Liver (tissue), 9 donors: Measurements from ENCODE around the gene DPP9. TPM values are rescaled to one million over a fixed set of nuclear protein-coding genes. Genes with fewer than 3 reads are reported as not detected.

Experiments
- DNase-seq: peaks from one replicate; pipeline ENCODE4 v3.0.0-alpha.2; 2017; ENCODE audit warnings: low spot score
- H3K27ac ChIP-seq, 2 donors: one replicate each; pipeline ENCODE4 v1.7.0; 2013; ENCODE audit warnings: inconsistent platforms in 2 of 2, low read length in 2 of 2, control low read depth in 1 of 2, low read depth in 1 of 2, mild to moderate bottlenecking in 1 of 2
- H3K27me3 ChIP-seq, 4 donors: one replicate each; pipeline versions ENCODE4 v1.6.1 to v1.7.0; 2013; ENCODE audit warnings: low read length in 3 of 4, inconsistent platforms in 1 of 4, mild to moderate bottlenecking in 1 of 4, moderate library complexity in 1 of 4; ENCODE audit not compliant: control insufficient read depth in 4 of 4, insufficient read depth in 4 of 4
- H3K36me3 ChIP-seq, 4 donors: one replicate each; pipeline versions ENCODE4 v1.6.1 to v1.7.0; 2013; ENCODE audit warnings: low read length in 3 of 4, mild to moderate bottlenecking in 3 of 4, low read depth in 1 of 4, moderate library complexity in 1 of 4; ENCODE audit not compliant: control insufficient read depth in 4 of 4, insufficient read depth in 3 of 4
- H3K4me1 ChIP-seq, 4 donors: one replicate each; pipeline versions ENCODE4 v1.6.1 to v1.7.0; 2013; ENCODE audit warnings: low read length in 3 of 4, mild to moderate bottlenecking in 3 of 4, moderate library complexity in 1 of 4; ENCODE audit not compliant: control insufficient read depth in 4 of 4, insufficient read depth in 4 of 4
- H3K4me3 ChIP-seq, 3 donors: one replicate each; pipeline versions ENCODE4 v1.6.1 to v1.7.0; 2013; ENCODE audit warnings: low read length in 3 of 3, control low read depth in 1 of 3, low read depth in 1 of 3, mild to moderate bottlenecking in 1 of 3
- H3K9ac ChIP-seq, 2 donors: one replicate each; pipeline ENCODE4 v1.7.0; 2013; ENCODE audit warnings: low read length in 2 of 2, mild to moderate bottlenecking in 2 of 2, moderate library complexity in 2 of 2, control low read depth in 1 of 2, low read depth in 1 of 2
- H3K9me3 ChIP-seq, 4 donors: one replicate each; pipeline versions ENCODE4 v1.6.1 to v1.7.0; 2013; ENCODE audit warnings: low read length in 3 of 4; ENCODE audit not compliant: control insufficient read depth in 4 of 4
- EGR1 ChIP-seq, 2 donors: IDR thresholded peaks; 2 replicates each; pipeline ENCODE4 v1.6.1; 2016 to 2018; ENCODE audit warnings: antibody characterized with exemption in 2 of 2, low read depth in 2 of 2
- FOXA1 ChIP-seq: IDR thresholded peaks from 2 replicates; pipeline ENCODE4 v1.6.1; 2016; ENCODE audit warnings: antibody characterized with exemption
- FOXA2 ChIP-seq: IDR thresholded peaks from 2 replicates; pipeline ENCODE4 v1.6.1; 2016; ENCODE audit warnings: antibody characterized with exemption
- GABPA ChIP-seq, 2 donors: IDR thresholded peaks in 1 of 2; conservative IDR thresholded peaks in 1 of 2; 2 replicates each; pipeline ENCODE4 v1.6.1; 2016; ENCODE audit warnings: antibody characterized with exemption in 2 of 2, mild to moderate bottlenecking in 1 of 2, moderate library complexity in 1 of 2
- HNF4A ChIP-seq, 2 donors: conservative IDR thresholded peaks; 2 replicates each; pipeline ENCODE4 v1.6.1; 2016; ENCODE audit warnings: antibody characterized with exemption in 2 of 2, mild to moderate bottlenecking in 2 of 2
- HNF4G ChIP-seq: IDR thresholded peaks from 2 replicates; pipeline ENCODE4 v1.6.1; 2016; ENCODE audit warnings: antibody characterized with exemption
- JUND ChIP-seq, 2 donors: IDR thresholded peaks; 2 replicates each; pipeline ENCODE4 v1.6.1; 2016; ENCODE audit warnings: antibody characterized with exemption in 2 of 2
- NR2F2 ChIP-seq: IDR thresholded peaks from 2 replicates; pipeline ENCODE4 v1.6.1; 2016; ENCODE audit warnings: antibody characterized with exemption
- RAD21 ChIP-seq, 2 donors: IDR thresholded peaks; 2 replicates each; pipeline ENCODE4 v1.6.1; 2016; ENCODE audit warnings: antibody characterized with exemption in 2 of 2, mild to moderate bottlenecking in 2 of 2
- RXRA ChIP-seq, 2 donors: IDR thresholded peaks; 2 replicates each; pipeline ENCODE4 v1.6.1; 2017 to 2018; ENCODE audit warnings: antibody characterized with exemption in 2 of 2, mild to moderate bottlenecking in 1 of 2
- SP1 ChIP-seq: IDR thresholded peaks from 2 replicates; pipeline ENCODE4 v1.6.1; 2018; ENCODE audit warnings: antibody characterized with exemption, mild to moderate bottlenecking
- TAF1 ChIP-seq: conservative IDR thresholded peaks from 2 replicates; pipeline ENCODE4 v1.6.1; 2016; ENCODE audit warnings: antibody characterized with exemption, mild to moderate bottlenecking
- YY1 ChIP-seq: IDR thresholded peaks from 2 replicates; pipeline ENCODE4 v1.6.1; 2016; ENCODE audit warnings: antibody characterized with exemption, mild to moderate bottlenecking
- WGBS: extraction: QIAGEN DNeasy Blood & Tissue Kit; methylation state at CpG from one replicate; pipeline ENCODE4 v1.1.7; 2013; 5-methylcytosine and 5-hydroxymethylcytosine counted together
- polyA plus RNA-seq, 2 donors: library from polyadenylated mRNA; stranded (reverse) in 1 of 2; unstranded in 1 of 2; fragments of 200-250 nt in 1 of 2; fragments of >200 nt in 1 of 2; fragmentation: Nextera tagmentation in 1 of 2; extraction: Ambion mirVana in 1 of 2; gene quantifications; one replicate each; pipeline versions ENCODE4 v1.2.1 to v1.2.3, GENCODE V29; 2013 to 2015
- total RNA-seq, 2 donors: library from RNA; depleted of rRNA; stranded (reverse); fragments of >200 nt; gene quantifications; one replicate each; pipeline ENCODE4 v1.2.3, GENCODE V29; 2014
- TF ChIP-seq, protein P1 (sequence below): IDR thresholded peaks from 2 replicates; pipeline ENCODE4 v1.6.1; 2016; ENCODE audit warnings: antibody characterized with exemption
- TF ChIP-seq, protein P2 (sequence below): IDR thresholded peaks from 2 replicates; pipeline ENCODE4 v1.6.1; 2016; ENCODE audit warnings: antibody characterized with exemption
- donor health status: healthy.
- donor health status: healthy.
- donor health status: healthy.
- donor health status: healthy.
- donor health status: healthy.

DPP9 gene
- total and polyA plus RNA-seq, 4 donors, result 20.5 to 74.5 (median 40.3) TPM

GRCh38 chr19:4641132-4641531 lies 82.5 kb downstream of the DPP9 start:
- Histone ChIP-seq H3K27me3 (no peaks in the 10 kb centered on the region), H3K4me1 (peaks cover 4 to 28% (median 25%) of the 10 kb centered on the region in 4 donors), H3K36me3 (peaks cover 0 to 2% (median 0%) of the 10 kb centered on the region in 4 donors), H3K9me3 (no peaks in the 10 kb centered on the region), H3K27ac (peak overlapping the region; percentile 9 to 76), H3K4me3 (peak overlapping the region in 2 of 3 donors; percentile 83 to 92), H3K9ac (peak overlapping the region in 1 of 2 donors; percentile 63)
- 59% methylated on average over 14 of the region's 14 CpGs for WGBS
- TF ChIP-seq GABPA (IDR thresholded peaks at IDR 0.05 in 1 of 2, conservative IDR thresholded peaks at IDR 0.05 in 1 of 2) (no peak), EGR1 (IDR thresholded peaks at IDR 0.05; ENCODE audit: low read depth in 2 of 2) (no peak), SP1 (no peak), FOXA1 (no peak), YY1 (no peak)
- TF ChIP-seq, protein P1, sequence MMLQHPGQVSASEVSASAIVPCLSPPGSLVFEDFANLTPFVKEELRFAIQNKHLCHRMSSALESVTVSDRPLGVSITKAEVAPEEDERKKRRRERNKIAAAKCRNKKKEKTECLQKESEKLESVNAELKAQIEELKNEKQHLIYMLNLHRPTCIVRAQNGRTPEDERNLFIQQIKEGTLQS, result no peak
- DNase-seq, result no peak

- peaks cover 4 to 31% (median 28%) of the 10 kb centered on the region in 4 donors for H3K4me1 ChIP-seq
- 26% methylated on average over 17 of the region's 17 CpGs for whole genome bisulfite sequencing
- H3K4me3 ChIP-seq, result peak overlapping the region; percentile 83 to 92 (median 87)
- H3K9ac ChIP-seq, result peak overlapping the region; percentile 63 to 69
- H3K27ac ChIP-seq, result peak overlapping the region; percentile 76 to 83
- TF ChIP-seq RAD21 (IDR thresholded peaks at IDR 0.05) (no peak), HNF4G (no peak), TAF1 (no peak), SP1 (no peak), NR2F2 (no peak), FOXA1 (no peak), JUND (IDR thresholded peaks at IDR 0.05) (no peak)
- DNase-seq, result no peak
- peaks cover 0 to 2% (median 0%) of the 10 kb centered on the region in 4 donors for H3K36me3 ChIP-seq
- no peaks in the 10 kb centered on the region for H3K9me3 ChIP-seq
- H3K27me3 ChIP-seq, result no peaks in the 10 kb centered on the region
Measured at GRCh38 chr19:4640247-4641000, 83.2 kb downstream of the DPP9 start.

DNA sequence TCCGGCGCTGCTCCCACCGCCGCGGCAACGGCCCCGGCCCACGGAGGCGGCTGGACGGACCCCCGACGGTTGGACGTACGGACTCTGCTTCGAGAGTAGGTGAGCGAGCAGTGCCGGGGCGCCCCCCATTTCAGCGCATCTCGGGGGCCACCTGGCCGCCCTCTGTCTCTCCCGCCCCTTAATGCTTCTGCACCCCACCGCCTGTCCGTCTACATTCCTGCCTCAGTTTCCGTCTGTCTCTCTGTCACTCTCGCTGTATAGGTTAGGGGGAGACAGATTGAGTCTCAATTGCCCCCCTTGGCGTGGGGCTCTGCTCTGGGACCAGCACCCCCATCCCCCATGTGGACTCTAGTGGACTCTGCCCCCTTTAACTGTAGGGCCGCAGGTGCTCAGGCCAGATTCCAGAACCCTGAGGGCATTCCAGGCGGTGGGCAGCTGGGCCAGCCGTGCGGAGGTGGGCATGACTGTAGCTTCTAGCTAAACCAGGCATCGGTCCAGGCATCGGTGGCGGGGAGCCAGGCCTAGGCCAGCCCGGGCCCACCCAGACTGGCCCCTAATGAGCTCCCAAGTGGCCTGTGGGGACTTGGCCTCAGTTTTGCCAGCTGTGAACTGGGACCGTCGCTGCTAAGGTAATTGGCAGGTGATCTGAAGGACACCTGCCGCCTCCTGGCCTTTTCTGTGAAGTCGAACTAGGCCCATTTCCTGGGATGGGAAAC lies 84.0 kb downstream of the DPP9 start:
- H3K4me1 ChIP-seq, result peaks cover 4 to 31% (median 28%) of the 10 kb centered on the region in 4 donors
- peak overlapping the region; percentile 63 to 69 for H3K9ac ChIP-seq
- no peaks in the 10 kb centered on the region for H3K9me3 ChIP-seq
- H3K27me3 ChIP-seq, result no peaks in the 10 kb centered on the region
- no peak for DNase-seq
- TF ChIP-seq FOXA1 (no peak), HNF4G (peak; percentile 67), NR2F2 (no peak), RXRA (IDR thresholded peaks at IDR 0.05) (peak; percentile 33 to 44), RAD21 (IDR thresholded peaks at IDR 0.05) (peak in 1 of 2 donors; percentile 22), HNF4A (conservative IDR thresholded peaks at IDR 0.05) (peak; percentile 89 to 94), FOXA2 (no peak)
- TF ChIP-seq, protein P1, result no peak
- TF ChIP-seq, protein P2, sequence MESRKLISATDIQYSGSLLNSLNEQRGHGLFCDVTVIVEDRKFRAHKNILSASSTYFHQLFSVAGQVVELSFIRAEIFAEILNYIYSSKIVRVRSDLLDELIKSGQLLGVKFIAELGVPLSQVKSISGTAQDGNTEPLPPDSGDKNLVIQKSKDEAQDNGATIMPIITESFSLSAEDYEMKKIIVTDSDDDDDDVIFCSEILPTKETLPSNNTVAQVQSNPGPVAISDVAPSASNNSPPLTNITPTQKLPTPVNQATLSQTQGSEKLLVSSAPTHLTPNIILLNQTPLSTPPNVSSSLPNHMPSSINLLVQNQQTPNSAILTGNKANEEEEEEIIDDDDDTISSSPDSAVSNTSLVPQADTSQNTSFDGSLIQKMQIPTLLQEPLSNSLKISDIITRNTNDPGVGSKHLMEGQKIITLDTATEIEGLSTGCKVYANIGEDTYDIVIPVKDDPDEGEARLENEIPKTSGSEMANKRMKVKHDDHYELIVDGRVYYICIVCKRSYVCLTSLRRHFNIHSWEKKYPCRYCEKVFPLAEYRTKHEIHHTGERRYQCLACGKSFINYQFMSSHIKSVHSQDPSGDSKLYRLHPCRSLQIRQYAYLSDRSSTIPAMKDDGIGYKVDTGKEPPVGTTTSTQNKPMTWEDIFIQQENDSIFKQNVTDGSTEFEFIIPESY, result no peak
- H3K36me3 ChIP-seq, result no peaks in the 10 kb centered on the region
- H3K27ac ChIP-seq, result peak overlapping the region; percentile 76 to 83
- WGBS, result 3% methylated on average over 39 of the region's 39 CpGs
- H3K4me3 ChIP-seq, result peak overlapping the region; percentile 83 to 92 (median 87)
